Measurements from ENCODE around the gene PTPRK.

Gene PTPRK

DNA sequence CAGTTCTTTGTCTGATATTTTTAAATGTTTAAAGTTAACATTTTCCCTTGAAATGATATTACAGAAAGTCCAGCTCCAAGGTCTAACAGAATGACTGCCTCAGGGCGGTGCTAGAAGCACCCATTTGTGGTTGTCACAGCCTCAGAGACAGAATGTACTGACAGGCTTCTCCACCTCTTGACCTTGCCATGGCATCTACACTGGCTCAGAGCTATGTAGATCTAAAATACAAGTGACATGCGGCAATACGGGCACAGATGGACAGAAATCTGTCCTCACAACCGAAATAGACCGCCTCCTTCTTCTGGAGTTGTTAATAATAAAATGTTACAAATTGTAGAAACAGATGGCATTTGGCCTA lies 452.3 kb downstream of the PTPRK start:
- no peak overlapping the region for H2AFZ ChIP-seq (ENCODE audit: insufficient read depth, low read length, poor library complexity)
- no peak overlapping the region for H3K4me2 ChIP-seq (ENCODE audit: low read length)
- no peak overlapping the region for H4K8ac ChIP-seq (ENCODE audit: low read depth, low read length)
- no peaks in the 10 kb centered on the region for H3K27me3 ChIP-seq (ENCODE audit: insufficient read depth, low read length)
- no peaks in the 10 kb centered on the region for H3K9me3 ChIP-seq (ENCODE audit: insufficient read depth, low read depth, low read length)
- no peak for DNase-seq
- no peaks in the 10 kb centered on the region for H3K79me2 ChIP-seq (ENCODE audit: control insufficient read depth, insufficient read depth, low read length, poor library complexity)
- peaks cover 0 to 4% of the 10 kb centered on the region in 2 experiments for H3K4me1 ChIP-seq (ENCODE audit: control insufficient read depth in 1 of 2, insufficient read depth in 2 of 2, low read length in 2 of 2)
- no peak overlapping the region for H3K18ac ChIP-seq (ENCODE audit: low read length)
- no peak overlapping the region for H3K9ac ChIP-seq (ENCODE audit: low read length)
- no peak overlapping the region for H4K12ac ChIP-seq (ENCODE audit: low read depth, low read length)
- H3K14ac ChIP-seq (ENCODE audit: low read length) = no peak overlapping the region
- no peak overlapping the region for H3K27ac ChIP-seq (ENCODE audit: low read depth, low read length)
- H3K4me3 ChIP-seq (ENCODE audit: low read depth, low read length) = no peak overlapping the region
- no peak overlapping the region for H2BK12ac ChIP-seq (ENCODE audit: low read length)
- H3K4ac ChIP-seq (ENCODE audit: low read depth, low read length) = no peak overlapping the region
- no peak overlapping the region for H3K23ac ChIP-seq (ENCODE audit: low read length)
- whole genome bisulfite sequencing (ENCODE audit: extremely low coverage, insufficient coverage, insufficient read length) = no CpG with 5 or more reads among the region's 5 CpGs
- H2AK5ac ChIP-seq (ENCODE audit: low read length) = no peak overlapping the region
- no peak overlapping the region for H4K91ac ChIP-seq (ENCODE audit: low read depth, low read length)
- no peak overlapping the region for H2BK5ac ChIP-seq (ENCODE audit: low read depth, low read length, poor library complexity)
- H3K79me1 ChIP-seq (ENCODE audit: low read length) = no peaks in the 10 kb centered on the region
- H3K36me3 ChIP-seq (ENCODE audit: control insufficient read depth in 1 of 2, insufficient read depth in 2 of 2, low read length in 2 of 2) = no peaks in the 10 kb centered on the region
- H2BK120ac ChIP-seq (ENCODE audit: insufficient read depth, low read length, poor library complexity) = no peak overlapping the region

DNA sequence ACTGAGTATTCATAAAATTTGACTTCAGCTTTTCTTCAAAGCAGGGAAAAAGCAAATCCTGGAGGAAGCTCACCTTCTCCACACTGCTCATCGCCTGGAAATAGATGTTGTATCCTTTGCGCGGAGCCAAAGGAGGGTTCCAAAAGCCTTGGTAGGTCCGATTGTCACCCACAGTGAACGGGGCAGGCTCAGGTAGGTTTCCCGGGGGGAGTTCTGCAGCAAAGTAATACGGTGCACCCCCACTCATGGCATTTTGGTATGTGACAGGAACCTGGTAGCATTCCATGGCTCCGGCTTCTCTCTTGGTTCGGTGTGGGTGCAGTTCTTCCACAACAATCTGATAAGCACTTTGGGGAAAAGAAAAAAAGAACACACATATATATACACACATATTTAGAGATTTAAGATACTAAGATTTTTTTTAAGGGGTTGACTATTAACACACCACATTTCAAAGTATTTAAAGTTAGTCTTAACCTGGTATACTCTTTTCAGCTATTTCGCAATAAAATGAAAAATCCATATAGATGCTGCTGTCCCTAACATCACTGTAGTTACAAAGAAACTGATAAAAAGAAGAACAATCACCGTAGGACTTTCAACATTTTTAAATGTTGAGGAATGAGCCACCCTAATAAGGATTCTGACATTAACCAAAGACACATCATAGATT lies 452.8 kb downstream of the PTPRK start:
- no peak overlapping the region for H2AFZ ChIP-seq (ENCODE audit: insufficient read depth, low read length, poor library complexity)
- no peak overlapping the region for H2BK5ac ChIP-seq (ENCODE audit: low read depth, low read length, poor library complexity)
- H3K23ac ChIP-seq (ENCODE audit: low read length) = peak overlapping the region; percentile 91
- no peaks in the 10 kb centered on the region for H3K36me3 ChIP-seq (ENCODE audit: control insufficient read depth in 1 of 2, insufficient read depth in 2 of 2, low read length in 2 of 2)
- no peak for DNase-seq
- H2AK5ac ChIP-seq (ENCODE audit: low read length) = no peak overlapping the region
- no peaks in the 10 kb centered on the region for H3K79me2 ChIP-seq (ENCODE audit: control insufficient read depth, insufficient read depth, low read length, poor library complexity)
- no peaks in the 10 kb centered on the region for H3K79me1 ChIP-seq (ENCODE audit: low read length)
- H4K91ac ChIP-seq (ENCODE audit: low read depth, low read length) = no peak overlapping the region
- H3K27me3 ChIP-seq (ENCODE audit: insufficient read depth, low read length) = no peaks in the 10 kb centered on the region
- H4K12ac ChIP-seq (ENCODE audit: low read depth, low read length) = no peak overlapping the region
- H3K18ac ChIP-seq (ENCODE audit: low read length) = no peak overlapping the region
- no peak overlapping the region for H3K4me3 ChIP-seq (ENCODE audit: low read depth, low read length)
- H2BK120ac ChIP-seq (ENCODE audit: insufficient read depth, low read length, poor library complexity) = no peak overlapping the region
- no CpG with 5 or more reads among the region's 11 CpGs for WGBS (ENCODE audit: extremely low coverage, insufficient coverage, insufficient read length)
- H3K4me2 ChIP-seq (ENCODE audit: low read length) = no peak overlapping the region
- no peaks in the 10 kb centered on the region for H3K9me3 ChIP-seq (ENCODE audit: insufficient read depth, low read depth, low read length)
- H3K9ac ChIP-seq (ENCODE audit: low read length) = no peak overlapping the region
- H2BK12ac ChIP-seq (ENCODE audit: low read length) = no peak overlapping the region
- H3K4me1 ChIP-seq (ENCODE audit: control insufficient read depth in 1 of 2, insufficient read depth in 2 of 2, low read length in 2 of 2) = peaks cover 0 to 4% of the 10 kb centered on the region in 2 experiments
- no peak overlapping the region for H3K4ac ChIP-seq (ENCODE audit: low read depth, low read length)
- H3K27ac ChIP-seq (ENCODE audit: low read depth, low read length) = no peak overlapping the region
- no peak overlapping the region for H4K8ac ChIP-seq (ENCODE audit: low read depth, low read length)
- no peak overlapping the region for H3K14ac ChIP-seq (ENCODE audit: low read length)

DNA sequence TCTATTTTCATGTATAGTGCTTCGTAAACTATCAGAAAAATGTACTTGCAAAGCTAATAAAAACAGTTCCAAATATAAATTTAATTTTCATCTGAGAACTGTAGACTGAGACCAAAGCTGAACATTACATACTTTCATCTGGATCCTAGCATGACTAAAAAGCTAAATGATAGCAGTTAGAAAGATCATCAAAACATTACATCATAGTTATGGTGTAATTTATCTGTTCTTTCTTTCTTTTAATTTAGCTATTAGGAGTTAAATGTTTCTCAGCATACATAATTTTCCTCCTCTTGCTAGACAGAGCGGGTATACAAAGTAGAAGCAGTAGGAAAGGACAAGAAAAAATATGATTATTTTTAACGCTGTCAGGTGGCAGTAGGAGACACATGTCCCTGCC lies 455.3 kb downstream of the PTPRK start:
- WGBS (ENCODE audit: extremely low coverage, insufficient coverage, insufficient read length) = no CpG with 5 or more reads among the region's 3 CpGs
- H3K79me1 ChIP-seq (ENCODE audit: low read length) = no peaks in the 10 kb centered on the region
- no peak overlapping the region for H3K4me2 ChIP-seq (ENCODE audit: low read length)
- H3K23ac ChIP-seq (ENCODE audit: low read length) = no peak overlapping the region
- no peak overlapping the region for H2AFZ ChIP-seq (ENCODE audit: insufficient read depth, low read length, poor library complexity)
- no peak overlapping the region for H3K4ac ChIP-seq (ENCODE audit: low read depth, low read length)
- no peak overlapping the region for H3K9ac ChIP-seq (ENCODE audit: low read length)
- H2BK120ac ChIP-seq (ENCODE audit: insufficient read depth, low read length, poor library complexity) = no peak overlapping the region
- no peak overlapping the region for H3K4me3 ChIP-seq (ENCODE audit: low read depth, low read length)
- H3K4me1 ChIP-seq (ENCODE audit: control insufficient read depth in 1 of 2, insufficient read depth in 2 of 2, low read length in 2 of 2) = peaks cover 0 to 4% of the 10 kb centered on the region in 2 experiments
- no peaks in the 10 kb centered on the region for H3K36me3 ChIP-seq (ENCODE audit: control insufficient read depth in 1 of 2, insufficient read depth in 2 of 2, low read length in 2 of 2)
- no peak overlapping the region for H2AK5ac ChIP-seq (ENCODE audit: low read length)
- H3K27ac ChIP-seq (ENCODE audit: low read depth, low read length) = no peak overlapping the region
- no peak overlapping the region for H2BK12ac ChIP-seq (ENCODE audit: low read length)
- no peak overlapping the region for H4K8ac ChIP-seq (ENCODE audit: low read depth, low read length)
- H2BK5ac ChIP-seq (ENCODE audit: low read depth, low read length, poor library complexity) = no peak overlapping the region
- no peak for DNase-seq
- no peaks in the 10 kb centered on the region for H3K27me3 ChIP-seq (ENCODE audit: insufficient read depth, low read length)
- no peaks in the 10 kb centered on the region for H3K79me2 ChIP-seq (ENCODE audit: control insufficient read depth, insufficient read depth, low read length, poor library complexity)
- H3K18ac ChIP-seq (ENCODE audit: low read length) = no peak overlapping the region
- no peak overlapping the region for H4K12ac ChIP-seq (ENCODE audit: low read depth, low read length)
- no peak overlapping the region for H4K91ac ChIP-seq (ENCODE audit: low read depth, low read length)
- no peaks in the 10 kb centered on the region for H3K9me3 ChIP-seq (ENCODE audit: insufficient read depth, low read depth, low read length)
- H3K14ac ChIP-seq (ENCODE audit: low read length) = no peak overlapping the region

DNA sequence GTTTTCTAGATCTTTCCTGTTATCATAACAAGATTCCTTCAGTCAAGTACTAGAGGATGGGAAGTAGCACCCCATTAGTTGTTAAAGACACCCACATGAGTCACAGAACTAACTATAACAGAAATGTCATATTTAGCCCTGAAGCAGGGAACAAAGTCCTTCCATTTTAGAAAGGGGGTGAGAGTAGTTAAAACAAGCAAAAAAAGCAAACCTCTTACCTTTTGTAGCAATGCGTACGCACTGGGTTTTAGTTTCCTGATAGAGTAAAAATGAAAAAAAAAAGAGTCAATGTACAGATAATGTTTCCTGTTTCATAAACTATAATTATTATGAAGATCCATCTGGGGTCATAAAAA lies 455.9 kb downstream of the PTPRK start:
- Histone ChIP-seq H3K14ac (ENCODE audit: low read length) (no peak overlapping the region), H3K36me3 (ENCODE audit: control insufficient read depth in 1 of 2, insufficient read depth in 2 of 2, low read length in 2 of 2) (no peaks in the 10 kb centered on the region), H4K8ac (ENCODE audit: low read depth, low read length) (no peak overlapping the region), H2AK5ac (ENCODE audit: low read length) (no peak overlapping the region), H3K9ac (ENCODE audit: low read length) (no peak overlapping the region), H3K23ac (ENCODE audit: low read length) (no peak overlapping the region), H3K27me3 (ENCODE audit: insufficient read depth, low read length) (no peaks in the 10 kb centered on the region), H2BK12ac (ENCODE audit: low read length) (no peak overlapping the region), H2BK120ac (ENCODE audit: insufficient read depth, low read length, poor library complexity) (no peak overlapping the region), H3K9me3 (ENCODE audit: insufficient read depth, low read depth, low read length) (no peaks in the 10 kb centered on the region), H4K12ac (ENCODE audit: low read depth, low read length) (no peak overlapping the region), H2BK5ac (ENCODE audit: low read depth, low read length, poor library complexity) (no peak overlapping the region), H3K4me2 (ENCODE audit: low read length) (no peak overlapping the region), H3K4ac (ENCODE audit: low read depth, low read length) (no peak overlapping the region), H3K27ac (ENCODE audit: low read depth, low read length) (no peak overlapping the region), H3K79me1 (ENCODE audit: low read length) (no peaks in the 10 kb centered on the region), H3K79me2 (ENCODE audit: control insufficient read depth, insufficient read depth, low read length, poor library complexity) (no peaks in the 10 kb centered on the region), H3K4me3 (ENCODE audit: low read depth, low read length) (no peak overlapping the region), H3K18ac (ENCODE audit: low read length) (no peak overlapping the region), H4K91ac (ENCODE audit: low read depth, low read length) (no peak overlapping the region), H2AFZ (ENCODE audit: insufficient read depth, low read length, poor library complexity) (no peak overlapping the region), H3K4me1 (ENCODE audit: control insufficient read depth in 1 of 2, insufficient read depth in 2 of 2, low read length in 2 of 2) (peaks cover 0 to 4% of the 10 kb centered on the region in 2 experiments)
- DNase-seq = no peak
- no CpG with 5 or more reads among the region's 2 CpGs for WGBS (ENCODE audit: extremely low coverage, insufficient coverage, insufficient read length)
